HG02798 (cell line): ENCODE measurements around the gene SERPINA6.
"Not testable (repeated sequence)": the region's sequence is repeated elsewhere in the genome, so short reads cannot be mapped to it uniquely, and the experiment has no call there.

Experiments used
- ATAC-seq: cut with Tn5 transposase; IDR thresholded peaks from one replicate; pipeline ENCODE4 v1.9.1; 2021; ENCODE audit warnings: mild to moderate bottlenecking; ENCODE audit not compliant: unreplicated experiment, poor library complexity

SERPINA6 gene

DNA sequence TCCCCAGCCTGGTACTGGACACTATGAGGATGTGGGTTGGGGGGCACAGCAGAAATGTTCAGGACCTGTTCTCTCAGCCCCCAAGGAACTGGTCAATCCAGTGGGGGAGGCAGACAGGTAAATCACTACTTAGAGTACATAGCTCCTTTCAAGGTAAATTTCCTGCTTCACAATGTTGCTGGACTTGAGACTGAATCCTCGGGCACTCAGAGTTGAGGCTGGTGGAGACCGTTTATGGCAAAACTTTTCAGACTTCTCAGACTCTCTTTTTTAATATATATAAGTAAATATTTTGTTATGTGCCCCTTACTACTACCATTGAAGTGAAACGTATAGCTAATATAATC is 29.6 kb downstream of the SERPINA6 start:
- no peak for ATAC-seq

DNA sequence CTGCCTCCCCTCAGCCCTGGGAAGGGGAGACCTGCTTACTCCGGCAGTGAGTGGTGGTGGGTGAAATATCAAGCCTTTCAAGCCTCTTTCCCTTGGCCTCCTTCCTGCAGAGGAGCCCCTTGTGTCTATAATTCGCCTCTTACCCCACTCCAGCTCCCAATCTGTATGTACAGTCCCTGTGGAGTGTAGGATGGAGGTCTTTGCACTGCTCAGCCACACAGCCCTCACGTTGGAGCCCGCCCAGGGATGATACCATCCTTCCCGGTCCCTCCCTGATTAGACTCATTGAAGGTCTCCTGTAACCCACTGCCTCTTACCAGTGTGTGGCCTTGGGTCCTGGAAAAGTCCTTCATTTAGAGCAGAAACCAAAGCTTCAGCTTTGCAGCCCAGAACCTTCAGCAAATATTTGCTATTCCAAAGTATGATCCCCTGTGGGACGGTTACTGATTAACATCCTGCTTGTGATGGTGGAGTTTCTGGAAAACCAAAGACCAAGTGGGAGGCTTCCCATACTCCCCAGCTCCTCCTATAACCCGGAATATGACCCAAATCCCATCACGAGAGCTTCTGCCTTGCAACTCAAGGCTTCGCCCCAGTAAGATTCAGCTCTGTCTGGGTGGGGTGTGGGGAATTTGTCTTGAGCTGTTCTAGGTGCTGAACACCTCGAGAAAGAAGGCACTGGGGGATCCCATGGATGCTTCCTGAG is 30.1 kb downstream of the SERPINA6 start, which contains the start of gene SERPINA10:
TSS of gene SERPINA10 (minus strand) at position 397 of the 706 bp plus-strand sequence. CDS start 2,675 bp downstream, outside the sequence.
- no peak for ATAC-seq

DNA sequence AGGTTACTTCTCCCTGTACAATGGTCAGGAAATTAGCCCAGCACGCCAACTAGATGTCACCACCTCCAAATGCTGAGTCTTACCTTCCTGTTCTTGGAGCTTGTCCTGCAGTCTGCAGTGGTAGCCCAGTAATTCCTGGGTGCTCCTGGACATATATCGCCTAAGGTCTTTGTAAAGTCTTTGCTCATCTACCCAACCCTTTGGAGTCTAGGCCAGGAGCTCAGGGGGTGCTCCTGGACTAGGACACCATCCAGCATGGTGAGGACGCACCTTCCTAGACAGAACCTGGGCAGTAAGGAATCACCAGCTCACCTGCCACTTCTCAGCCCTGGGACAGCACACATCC is 30.6 kb downstream of the SERPINA6 start:
- ATAC-seq: no peak

DNA sequence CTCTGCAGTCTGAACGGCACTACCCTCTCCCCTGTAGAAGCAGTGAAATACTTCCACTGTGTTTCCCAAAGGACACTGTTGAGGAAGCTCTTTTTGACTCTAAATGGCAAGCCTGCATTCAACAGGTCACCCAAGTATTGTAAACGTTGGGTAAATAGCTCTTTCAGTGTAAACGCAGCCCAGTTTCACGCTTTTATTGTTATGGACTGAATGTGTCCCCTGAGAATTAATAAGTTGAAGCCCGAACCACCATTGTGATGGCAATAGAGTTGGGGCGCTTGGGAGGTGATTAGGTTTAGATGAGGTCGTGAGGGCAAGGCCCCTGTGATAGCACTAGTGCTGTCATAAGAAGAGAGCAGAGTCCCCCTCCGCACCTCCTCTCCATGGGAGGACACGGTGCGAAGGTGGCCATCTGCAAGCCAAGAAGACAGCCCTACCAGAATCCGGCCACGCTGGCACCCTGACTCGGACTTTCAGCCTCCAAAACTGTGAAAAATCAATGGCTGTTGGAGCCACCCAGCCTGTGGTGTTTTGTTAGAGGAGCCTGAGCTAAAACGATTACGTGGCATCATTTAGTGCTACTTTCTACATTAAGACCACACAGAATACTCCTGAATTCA is 31.1 kb downstream of the SERPINA6 start:
- no peak for ATAC-seq

DNA sequence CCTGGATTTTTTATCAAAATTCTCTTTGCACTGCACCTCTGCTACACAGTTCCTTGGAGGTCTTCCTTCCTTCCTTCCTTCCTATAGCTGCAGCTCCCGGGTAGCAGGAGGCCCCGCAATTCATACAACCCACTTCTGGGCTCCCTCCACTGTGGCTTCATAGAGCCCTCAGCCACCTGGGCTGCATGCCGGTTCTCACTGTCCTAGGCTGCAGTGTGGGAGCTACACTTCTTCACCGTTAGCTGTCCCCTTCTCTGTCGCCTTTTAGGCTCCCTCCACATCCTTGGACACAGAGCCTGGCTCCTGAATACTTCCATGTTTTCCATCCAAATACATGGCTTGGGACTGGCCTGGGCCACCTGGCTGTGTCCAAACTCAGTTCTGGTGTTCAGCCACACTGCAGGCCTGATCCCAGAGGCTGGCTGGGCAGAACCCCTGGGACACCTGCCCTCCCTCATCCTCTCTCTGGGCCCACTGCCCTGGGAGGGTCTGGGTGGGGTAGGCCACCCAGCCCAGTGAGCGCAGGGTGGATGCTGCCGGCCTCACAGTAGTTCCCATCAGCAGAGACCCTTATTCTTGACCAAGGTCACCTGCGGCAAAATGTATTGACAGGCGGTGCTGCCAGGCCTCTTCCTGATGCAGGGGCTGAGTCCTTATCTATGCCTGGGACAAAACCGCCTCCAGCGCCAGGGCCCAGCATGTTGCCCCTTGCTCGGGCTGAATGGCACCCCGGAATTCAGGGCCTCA is 31.8 kb downstream of the SERPINA6 start:
- ATAC-seq: no peak

DNA sequence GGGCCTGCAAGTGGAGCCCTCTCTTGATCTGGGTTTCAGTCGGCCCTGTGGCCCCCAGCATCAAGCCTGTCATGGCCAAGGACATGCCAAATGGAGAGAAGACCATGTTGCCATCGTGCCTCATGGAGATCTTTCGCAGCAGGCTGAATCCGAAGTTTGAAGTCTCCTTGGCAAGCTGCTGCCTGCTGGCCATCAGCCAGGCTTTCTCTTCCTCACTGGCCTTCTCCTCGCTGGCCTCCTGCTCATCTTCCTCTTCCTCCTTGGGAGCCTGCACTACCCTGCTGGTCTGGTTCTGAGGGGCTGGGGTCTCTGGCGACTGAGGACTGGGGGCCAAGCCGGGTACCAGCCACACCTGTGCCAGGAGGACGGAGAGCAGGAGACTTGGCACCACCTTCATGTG is 32.9 kb downstream of the SERPINA6 start:
- ATAC-seq: no peak

DNA sequence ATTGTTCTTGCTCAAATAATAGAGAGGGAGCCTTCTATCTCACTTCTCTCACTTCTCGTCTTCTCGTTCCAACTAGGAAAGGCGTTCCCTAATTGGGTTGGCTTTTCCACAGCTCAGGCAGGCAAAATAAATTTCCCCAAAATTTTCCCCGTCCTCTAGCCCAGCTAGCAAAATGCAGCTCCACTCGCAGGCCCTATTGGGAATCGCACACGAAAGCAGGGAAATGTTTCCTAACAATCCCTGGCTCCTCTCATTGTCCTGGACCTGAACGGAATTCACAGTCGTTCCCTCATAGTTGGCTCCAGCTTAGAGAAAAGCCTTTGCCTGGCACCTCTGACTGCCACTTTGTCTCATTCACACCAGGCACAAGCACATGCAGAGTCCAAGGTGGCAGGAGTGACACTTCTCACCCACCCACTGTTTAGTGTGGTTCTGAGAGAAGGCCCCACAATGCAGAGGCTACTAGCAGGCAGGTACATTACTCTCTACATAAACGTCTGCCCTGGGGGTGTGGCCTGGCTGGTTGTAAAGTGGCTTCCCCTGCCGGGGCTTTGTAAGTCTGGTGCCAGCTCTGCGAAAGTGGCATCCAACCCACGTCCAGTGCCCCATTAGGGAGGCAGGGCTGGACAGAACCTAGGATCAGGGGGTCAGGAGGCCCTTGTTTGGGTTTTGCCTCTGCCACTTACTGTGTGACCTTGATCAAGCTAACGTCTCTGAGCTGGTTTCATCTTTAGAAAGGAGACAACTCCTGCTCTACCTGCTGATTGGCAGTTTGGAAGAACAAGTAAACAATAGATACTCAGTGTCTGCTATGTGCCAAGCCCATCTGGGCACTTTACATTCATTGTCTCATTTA is 34.3 kb downstream of the SERPINA6 start:
- ATAC-seq: no peak

DNA sequence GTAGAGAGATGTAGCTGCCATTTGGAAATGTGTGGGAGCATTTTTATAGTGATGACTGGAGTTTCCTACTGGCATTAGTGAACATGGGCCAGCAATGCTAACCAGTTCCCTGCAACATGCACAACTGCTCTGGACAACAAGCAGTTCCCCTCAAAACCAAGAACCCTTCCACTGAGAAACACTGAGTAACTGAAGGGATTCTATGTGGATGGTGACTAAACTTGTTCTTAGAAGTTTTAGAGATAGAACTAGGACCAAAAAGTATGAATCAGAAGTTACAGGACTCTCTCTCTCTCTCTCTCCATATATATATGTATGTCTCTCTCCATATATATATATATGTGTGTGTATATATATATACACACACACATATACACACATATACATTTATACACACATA is 38.0 kb downstream of the SERPINA6 start:
- ATAC-seq: no peak

DNA sequence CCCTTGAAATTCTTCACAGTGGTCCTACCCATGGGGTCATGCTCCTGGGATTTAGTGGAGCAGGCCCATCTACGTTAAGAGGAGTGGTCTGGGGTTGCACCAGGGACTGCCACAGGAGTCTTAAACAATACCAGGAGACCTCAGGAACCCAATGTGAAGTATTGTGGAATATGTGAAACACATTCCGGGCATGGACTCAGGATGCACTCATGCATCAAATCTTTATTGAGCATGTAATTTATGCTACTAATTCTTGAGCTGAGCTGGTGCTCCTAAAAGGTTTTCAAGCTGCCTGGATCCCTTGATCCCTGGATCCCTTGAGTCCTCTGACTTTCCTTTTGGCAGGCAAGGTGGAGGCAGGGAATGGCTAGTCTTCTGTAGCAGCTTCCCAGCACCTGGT is 38.9 kb downstream of the SERPINA6 start:
- no peak for ATAC-seq

DNA sequence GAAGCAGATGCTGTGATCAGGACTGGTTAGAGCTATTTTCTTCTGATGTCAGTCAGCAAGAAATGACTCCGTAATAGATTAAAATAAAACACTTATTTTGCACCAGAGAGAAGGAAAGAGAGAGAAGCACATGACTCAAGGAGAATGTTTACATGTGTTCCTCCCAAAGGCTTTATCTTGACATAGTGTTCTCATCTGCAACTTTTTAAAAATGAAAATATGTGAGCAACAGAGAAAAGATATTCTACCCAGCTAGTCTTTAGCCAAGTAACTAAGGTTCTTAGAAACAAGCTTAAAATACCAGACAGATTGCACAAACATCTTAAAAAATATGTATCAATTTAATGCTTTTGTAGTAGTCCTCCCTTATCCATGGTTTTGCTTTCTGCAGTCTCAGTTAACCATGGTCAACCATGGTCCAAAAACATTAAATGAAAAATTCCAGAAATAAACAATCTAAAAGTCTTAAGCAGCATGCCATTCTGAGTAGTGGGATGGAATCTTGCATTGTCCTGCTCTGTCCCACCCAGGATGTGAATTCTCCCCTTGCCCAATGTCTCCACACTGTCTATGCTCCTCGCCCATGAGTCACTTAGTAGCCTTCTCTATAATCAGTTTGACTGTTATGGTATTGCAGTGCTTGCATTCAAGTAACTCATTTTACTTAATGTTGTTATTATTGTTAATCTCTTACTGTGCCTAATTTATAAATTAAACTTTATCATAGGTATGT is 40.0 kb downstream of the SERPINA6 start:
- ATAC-seq: no peak

DNA sequence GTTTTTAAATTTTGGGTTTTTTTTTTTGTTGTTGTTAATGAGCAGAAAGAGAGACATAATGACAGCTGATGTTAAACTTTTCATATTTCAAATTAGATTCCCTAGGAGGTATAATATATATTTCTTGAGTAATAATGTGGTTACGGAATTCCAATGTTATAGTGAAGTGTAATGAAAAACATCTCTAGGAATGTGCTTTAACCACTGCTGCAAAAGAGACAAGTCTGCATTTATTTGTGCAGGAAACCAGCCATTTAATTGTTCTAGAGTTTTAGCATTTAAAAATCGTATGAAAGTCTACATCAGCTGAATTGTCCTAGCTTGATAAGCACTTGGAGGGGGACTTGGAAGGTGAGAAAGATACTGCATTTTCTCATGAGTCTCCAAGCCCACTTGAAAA is 44.4 kb downstream of the SERPINA6 start:
- ATAC-seq: no peak

DNA sequence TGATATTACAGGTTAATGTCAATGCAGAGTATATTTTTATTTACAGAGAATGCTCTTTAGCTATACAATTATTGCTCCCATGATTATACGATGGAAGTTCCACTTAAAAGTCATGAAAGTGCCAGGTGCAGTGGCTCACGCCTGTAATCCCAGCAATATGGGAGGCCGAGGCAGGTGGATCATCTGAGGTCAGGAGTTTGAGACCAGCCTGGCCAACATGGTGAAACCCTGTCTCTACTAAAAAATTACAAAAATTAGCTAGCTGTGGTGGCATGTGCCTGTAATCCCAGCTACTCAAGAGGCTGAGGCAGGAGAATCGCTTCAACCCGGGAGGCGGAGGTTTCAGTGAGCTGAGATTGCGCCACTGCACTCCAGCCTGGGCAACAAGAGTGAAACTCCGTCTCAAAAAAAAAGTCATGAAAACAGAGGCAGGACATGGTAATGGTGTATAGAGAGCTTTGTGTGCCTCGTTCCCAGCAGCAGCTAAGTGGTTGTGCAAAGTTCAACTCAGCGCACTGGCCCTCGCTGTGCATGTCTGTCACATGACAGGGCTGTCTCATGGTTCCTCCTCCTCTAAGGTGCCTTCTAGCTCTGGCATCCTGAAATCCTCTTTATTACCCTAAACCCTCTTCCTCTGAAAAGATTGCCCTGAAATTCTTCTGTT is 46.1 kb downstream of the SERPINA6 start:
- ATAC-seq: not testable (repeated sequence)

DNA sequence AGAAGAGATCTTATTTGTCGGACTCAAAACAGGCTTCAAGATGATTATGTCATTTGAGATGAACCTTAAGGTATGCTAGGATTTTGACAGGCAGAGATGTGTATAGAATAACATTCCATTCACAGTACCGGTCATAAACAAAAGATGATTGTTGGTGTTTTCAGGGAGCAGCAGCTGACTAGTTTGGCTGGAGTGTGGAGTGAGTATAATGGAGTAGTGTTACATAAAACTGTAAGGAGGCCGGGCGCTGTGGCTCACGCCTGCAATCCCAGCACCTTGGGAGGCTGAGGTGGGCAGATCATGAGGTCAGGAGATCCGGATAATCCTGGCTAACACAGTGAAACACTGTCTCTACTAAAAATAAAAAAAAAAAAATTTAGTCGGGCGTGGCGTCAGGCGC is 54.0 kb downstream of the SERPINA6 start:
- ATAC-seq: no peak

DNA sequence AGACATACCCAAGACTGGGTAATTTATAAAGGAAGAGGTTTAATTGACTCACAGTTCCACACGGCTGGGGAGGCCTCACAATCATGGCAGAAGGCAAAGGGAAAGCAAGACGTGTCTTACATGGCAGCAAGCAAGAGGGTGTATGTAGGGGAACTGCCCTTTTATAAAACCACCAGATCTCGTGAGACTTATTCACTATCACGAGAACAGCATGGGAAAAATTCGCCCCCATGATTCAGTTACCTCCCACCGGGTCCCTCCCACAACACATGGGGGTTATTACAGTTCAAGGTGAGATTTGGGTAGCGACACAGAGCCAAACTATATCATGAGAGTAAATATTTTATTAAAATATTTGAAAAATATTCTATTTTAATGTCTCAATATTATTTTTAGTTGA is 54.6 kb downstream of the SERPINA6 start:
- not testable (repeated sequence) for ATAC-seq

DNA sequence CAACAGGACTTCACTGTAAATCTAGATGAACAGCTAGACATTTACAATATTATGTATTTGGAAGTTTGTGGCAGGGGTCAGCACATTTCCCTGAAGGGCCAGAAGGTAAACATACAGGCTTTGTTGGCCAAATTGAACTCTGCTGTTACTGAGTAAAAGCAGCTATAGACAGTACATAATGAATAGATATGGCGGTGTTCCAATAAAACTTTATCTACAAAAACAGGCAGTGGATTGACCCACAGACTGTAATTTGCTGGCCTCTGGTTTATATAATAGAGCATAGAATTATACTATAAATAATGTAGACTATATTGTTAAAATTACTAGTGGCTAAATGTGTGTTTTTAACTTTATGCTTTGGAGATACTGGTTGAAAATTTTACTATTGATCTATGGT is 55.8 kb downstream of the SERPINA6 start:
- no peak for ATAC-seq

DNA sequence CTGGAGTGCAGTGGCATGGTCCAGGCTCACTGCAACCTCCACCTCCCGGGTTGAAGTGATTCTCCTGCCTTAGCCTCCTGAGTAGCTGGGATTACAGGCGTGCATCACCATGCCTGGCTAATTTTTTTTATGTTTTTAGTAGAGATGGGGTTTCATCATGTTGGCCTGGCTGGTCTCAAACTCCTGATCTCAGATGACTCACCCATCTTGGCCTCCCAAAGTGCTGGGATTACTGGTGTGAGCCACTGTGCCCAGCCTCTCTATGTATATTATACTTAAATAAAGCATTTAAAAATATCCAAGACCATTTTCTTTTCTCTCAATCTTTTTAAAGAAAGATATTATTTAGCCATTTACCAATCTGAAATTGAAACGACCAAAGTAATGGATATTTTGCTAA is 58.9 kb downstream of the SERPINA6 start:
- not testable (repeated sequence) for ATAC-seq
